Spleen (tissue), 7 donors: ENCODE results near the gene DPAGT1.

ENCODE experiments used
- POLR2AphosphoS5 ChIP-seq, 3 donors: sonication (generic); formaldehyde crosslinking; IDR thresholded peaks; one replicate each; pipeline ENCODE4 v1.5.1; 2017; ENCODE audit warnings: antibody characterized with exemption in 3 of 3
- TF ChIP-seq, protein P1 (sequence below), 11 experiments: fragments of 200-600 bp in 7 of 11; fragments of 450-650 bp in 4 of 11; sonication (generic) in 4 of 11; IDR thresholded peaks in 8 of 11; conservative IDR thresholded peaks in 3 of 11; 1 replicate in 7 of 11; 2 replicates in 4 of 11; pipeline versions ENCODE4 v1.4.0 to v1.8.0; 2016 to 2021; ENCODE audit warnings: antibody characterized with exemption in 11 of 11, inconsistent platforms in 4 of 11, mild to moderate bottlenecking in 1 of 11
- donor health status: DM: no; HTN: no; CAD: no; lungs with moderate emphysema.
- donor health status: DM: no; HTN: no; CAD: no.
- donor health status: DM: no; HTN: no; CAD: no.

DNA sequence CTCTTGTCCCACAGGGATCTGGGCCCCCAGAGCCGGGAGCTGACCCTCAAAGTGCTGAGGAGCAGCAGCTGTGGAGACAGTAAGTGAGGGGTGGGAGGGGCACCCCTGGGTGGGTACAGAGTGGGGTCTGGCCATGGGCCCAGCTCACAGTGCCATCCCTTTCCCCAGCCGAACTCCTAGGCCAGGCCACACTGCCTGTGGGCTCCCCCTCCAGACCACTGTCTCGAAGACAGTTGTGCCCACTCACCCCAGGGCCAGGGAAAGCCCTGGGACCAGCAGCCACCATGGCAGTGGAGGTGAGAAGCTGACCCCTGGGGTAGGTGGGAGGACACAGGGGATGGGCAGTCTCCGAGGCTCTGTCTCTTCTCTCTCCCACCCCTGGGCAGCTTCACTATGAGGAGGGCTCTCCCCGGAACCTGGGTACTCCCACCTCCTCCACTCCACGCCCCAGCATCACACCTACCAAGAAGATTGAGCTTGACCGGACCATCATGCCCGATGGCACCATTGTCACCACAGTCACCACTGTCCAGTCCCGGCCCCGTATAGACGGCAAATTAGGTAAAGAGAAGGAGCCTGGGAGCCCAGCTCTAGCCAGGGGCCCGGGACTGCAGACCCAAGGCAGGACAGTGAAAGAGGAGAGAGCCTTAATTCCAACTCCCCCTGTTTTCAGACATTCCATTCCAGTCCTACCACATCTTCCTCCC, 10.8 kb upstream of the DPAGT1 start:
- no peak for TF ChIP-seq POLR2AphosphoS5 (IDR thresholded peaks at IDR 0.05)
- TF ChIP-seq, protein P1, sequence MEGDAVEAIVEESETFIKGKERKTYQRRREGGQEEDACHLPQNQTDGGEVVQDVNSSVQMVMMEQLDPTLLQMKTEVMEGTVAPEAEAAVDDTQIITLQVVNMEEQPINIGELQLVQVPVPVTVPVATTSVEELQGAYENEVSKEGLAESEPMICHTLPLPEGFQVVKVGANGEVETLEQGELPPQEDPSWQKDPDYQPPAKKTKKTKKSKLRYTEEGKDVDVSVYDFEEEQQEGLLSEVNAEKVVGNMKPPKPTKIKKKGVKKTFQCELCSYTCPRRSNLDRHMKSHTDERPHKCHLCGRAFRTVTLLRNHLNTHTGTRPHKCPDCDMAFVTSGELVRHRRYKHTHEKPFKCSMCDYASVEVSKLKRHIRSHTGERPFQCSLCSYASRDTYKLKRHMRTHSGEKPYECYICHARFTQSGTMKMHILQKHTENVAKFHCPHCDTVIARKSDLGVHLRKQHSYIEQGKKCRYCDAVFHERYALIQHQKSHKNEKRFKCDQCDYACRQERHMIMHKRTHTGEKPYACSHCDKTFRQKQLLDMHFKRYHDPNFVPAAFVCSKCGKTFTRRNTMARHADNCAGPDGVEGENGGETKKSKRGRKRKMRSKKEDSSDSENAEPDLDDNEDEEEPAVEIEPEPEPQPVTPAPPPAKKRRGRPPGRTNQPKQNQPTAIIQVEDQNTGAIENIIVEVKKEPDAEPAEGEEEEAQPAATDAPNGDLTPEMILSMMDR (IDR thresholded peaks at IDR 0.05 in 8 of 11, conservative IDR thresholded peaks at IDR 0.05 in 3 of 11) = no peak
